Germinal center (tissue), 1 donor: ENCODE data around the gene HOXD10.

Experiments used
- DNase-seq: peaks from one replicate; pipeline ENCODE4 v3.0.0; 2012; ENCODE audit warnings: mixed read lengths, low spot score

Gene HOXD10

DNA sequence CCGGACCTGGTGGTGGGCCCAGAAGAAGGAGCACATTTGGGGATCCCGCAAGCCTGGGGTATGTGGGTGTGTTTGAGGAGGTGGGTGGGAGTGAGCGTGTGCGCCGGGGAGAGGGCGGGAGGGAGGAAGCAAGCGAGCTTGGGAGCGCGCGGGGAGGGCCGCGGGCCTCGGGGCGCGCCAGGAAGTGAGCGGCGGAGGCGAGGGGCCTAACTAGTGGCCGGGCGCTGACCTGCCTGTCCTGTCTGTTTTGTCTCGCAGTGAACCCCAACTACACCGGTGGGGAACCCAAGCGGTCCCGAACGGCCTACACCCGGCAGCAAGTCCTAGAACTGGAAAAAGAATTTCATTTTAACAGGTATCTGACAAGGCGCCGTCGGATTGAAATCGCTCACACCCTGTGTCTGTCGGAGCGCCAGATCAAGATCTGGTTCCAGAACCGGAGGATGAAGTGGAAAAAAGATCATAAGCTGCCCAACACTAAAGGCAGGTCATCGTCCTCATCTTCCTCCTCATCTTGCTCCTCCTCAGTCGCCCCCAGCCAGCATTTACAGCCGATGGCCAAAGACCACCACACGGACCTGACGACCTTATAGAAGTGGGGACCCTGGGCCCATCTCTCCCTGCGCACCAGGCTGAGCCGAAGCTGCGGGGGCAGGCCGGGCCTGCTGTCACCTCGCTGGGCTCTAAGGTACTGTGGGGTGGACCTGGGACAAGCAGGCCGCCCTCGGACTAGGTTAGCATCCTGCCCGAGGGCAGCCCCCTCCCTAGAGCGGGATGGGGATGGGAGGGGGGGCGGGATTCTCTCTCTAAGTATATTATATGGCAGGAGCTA, 36.0 kb downstream of the HOXD10 start:
- no peak for DNase-seq

GRCh38 chr2:176154576-176155252, 38.1 kb downstream of the HOXD10 start:
- DNase-seq: no peak

DNA sequence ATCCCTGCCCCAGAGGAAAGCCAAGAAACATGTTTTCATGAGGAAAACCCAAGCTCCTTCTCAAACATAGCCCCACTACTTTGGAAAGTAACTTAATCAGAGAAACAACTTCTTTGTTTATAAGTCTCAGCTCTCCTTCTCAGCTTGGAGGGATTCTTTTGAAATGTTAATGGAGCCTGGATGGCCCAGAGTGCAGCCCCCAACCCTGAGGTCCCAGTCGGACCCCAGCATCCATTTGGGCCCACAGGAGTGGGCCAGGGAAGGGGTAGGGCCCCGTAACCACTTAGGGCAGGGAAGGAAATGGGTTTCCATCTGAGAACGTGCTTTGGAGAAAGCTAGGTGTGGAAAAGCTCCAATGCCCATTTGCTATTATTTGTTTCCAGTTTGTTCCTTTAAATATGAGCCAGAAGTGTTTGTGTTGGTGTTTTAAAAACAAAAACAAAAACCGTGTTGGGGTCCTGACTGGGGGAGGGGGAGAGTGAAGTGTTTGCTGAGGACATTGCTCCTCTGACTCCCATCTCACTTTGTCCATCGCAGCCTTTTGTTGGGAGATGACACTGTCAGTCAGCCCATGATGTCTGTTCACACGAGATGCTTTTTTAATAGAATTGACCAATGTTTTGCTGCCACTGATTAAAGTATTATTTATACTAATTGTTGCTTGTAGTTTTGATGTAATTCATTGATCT, 38.9 kb downstream of the HOXD10 start:
- DNase-seq: no peak

- DNase-seq: no peak
Measured at GRCh38 chr2:176156301-176156806, 39.8 kb downstream of the HOXD10 start.

- no peak for DNase-seq
Measured at GRCh38 chr2:176156807-176157498, 40.4 kb downstream of the HOXD10 start, which contains the start of gene HOXD3. TSS of gene HOXD3 (plus strand) at chr2:176157307. CDS start at chr2:176169115, 11,808 bp downstream.

GRCh38 chr2:176157499-176158185, 41.1 kb downstream of the HOXD10 start:
- no peak for DNase-seq

DNA sequence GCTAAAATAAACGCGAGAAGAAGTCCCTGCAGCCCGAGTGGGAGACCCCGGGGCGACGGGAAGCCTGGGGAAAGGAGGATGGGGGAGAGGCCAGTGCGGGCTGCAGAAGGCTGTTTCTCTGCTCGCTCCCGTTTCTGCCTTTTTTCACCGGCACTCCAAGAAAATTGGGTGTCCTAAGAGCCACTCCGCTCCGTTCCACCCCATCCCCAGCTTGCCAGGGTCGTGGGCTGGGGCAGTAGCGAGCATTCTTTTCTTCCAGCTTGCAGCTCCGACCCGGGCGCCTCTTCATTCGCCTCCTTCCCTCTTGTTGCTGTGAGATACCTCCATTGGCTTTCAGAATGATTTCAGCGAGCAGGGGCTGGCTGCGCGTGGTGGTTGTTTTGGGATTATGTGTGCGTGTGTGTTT, 41.6 kb downstream of the HOXD10 start:
- no peak for DNase-seq

DNA sequence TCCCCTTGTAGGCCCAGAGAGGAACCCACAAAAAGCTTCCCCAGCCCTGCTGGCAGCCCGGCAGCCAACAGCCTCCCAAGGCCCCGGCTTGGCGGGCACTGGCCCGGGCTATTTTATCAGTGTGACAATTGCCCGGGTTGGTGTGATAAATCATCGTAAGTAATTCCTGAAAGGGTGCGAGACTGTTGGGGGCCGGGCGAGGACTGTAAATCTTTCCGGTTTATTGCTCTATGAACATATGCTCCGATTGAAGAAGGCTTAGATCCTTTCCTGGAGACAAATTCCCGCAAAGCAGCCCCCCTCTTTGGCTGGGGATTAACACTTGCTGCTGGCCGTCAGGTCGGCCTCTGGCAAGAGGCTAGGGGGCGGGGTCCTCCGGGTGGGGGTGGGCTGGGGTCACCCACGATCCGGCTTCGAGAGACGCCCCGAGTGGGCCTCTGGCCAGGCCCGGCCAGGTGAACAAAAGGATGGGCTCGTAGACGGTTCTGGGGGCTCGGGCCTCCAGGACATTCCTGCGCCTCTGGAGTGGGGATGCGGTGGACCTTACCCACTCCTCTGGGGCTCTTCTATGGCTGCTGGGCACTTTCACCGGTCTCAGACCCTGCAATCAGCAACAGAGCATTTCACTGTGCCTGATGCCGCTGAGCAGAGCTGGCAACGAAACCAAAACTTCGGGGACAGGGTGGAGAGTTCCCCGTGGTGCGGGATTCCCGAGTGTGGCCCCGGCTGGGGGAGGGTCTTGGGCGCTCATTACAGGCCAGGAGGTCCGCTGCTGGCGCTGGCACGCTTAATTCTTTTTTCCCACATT, 42.5 kb downstream of the HOXD10 start:
- no peak for DNase-seq

DNA sequence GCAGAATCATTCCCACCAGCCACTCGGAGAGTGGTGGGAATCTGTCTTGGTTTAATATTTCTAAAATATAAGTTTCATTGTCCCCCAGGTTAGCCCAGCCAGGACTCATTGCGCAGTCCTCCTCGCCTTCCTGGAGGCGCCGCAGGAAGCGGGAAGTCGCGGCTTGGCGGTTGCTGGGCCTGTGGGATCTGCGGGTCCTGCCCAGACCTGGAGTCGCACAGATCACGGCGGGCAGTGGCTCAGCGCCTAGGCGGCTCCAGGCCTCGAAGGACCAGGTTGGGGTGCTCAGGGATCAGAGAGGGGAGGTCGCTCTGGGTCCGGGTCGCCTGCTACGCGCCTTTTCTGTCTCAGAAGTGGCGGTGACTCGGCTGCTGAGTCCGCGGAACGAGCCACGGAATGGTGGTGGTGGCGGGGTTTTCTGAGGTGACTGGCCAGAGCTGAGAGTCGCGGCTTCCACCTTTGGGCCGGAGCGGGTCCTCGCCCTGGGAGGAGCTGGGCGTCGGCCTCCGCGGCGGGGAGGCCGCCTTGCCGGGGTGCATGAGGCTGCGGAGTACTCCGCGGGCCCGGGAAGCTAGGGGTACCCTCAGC, 43.2 kb downstream of the HOXD10 start:
- DNase-seq: no peak

DNA sequence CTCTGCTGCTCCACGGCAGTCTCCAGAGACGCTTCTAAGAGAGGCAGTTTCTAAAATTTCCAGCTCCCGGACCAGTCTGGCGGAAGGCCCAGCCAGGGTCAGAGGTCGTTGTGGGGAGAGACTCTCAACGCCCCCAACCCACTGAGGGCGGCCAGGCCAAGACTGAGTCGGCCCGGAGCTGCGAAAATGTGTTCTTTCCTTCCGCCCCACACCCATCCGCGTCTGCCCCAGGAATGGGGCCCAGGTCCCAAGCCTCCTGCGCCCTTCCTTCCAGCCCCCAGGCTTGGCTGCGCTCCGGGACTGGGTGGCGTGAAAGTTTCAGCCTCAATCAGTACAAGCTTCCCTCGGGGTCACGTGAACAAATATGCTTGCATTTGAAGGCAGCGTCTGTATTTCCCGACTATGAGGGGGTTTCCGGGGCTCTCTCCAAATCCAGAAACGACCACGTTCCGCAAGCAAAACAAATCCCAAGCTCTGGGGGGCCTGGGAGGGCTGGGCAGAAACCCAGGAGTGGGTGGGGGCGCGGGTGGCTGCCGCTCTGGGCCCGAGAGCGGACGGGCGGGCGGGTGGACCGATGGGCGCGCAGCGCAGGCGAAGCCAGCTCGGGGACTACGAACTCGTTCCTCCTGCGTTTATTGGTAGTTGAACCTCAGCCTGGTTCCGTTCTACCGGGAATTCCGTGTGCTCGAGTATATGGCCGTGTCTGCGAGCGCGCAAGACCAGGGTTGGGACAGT, 43.8 kb downstream of the HOXD10 start:
- DNase-seq: no peak

DNA sequence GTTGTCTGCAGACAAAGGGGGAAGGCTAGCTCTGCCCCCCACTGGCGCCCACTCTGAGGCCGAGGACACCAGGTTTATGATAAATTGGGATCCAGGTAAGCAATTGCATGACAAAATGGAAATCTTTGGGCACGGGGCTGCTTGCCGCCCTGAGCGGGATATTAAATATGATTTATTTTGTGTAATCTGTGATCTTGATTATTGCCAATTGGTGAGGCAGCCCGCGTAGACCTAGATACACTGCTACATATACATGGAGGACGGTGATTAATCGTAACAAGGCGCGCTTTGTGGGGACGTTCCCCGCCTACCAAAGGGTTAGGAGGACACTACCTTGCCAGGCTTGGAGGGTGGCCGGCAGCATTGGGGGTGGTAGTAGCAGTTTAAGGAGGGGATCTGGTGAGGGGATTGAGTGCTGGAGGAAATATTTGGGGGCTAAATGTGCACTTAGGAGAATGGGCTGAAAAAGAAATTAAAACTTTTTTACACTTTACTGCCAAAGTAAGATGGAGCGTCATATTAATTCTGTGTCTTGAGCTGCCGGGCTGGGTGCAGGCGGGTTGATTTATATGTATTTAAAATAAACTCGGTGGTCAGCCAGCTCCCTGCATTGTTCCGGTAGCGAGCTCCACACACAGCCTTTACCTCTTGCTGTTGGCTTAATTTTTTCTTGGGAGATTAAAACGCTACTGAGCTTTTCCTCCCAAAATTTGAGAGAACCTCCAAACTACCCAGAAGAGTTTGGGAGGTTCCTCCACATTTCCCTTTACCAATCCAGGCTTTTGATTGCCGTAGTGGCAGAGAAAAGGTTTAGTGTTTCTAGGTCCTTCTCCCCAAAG, 44.6 kb downstream of the HOXD10 start:
- DNase-seq: no peak

DNA sequence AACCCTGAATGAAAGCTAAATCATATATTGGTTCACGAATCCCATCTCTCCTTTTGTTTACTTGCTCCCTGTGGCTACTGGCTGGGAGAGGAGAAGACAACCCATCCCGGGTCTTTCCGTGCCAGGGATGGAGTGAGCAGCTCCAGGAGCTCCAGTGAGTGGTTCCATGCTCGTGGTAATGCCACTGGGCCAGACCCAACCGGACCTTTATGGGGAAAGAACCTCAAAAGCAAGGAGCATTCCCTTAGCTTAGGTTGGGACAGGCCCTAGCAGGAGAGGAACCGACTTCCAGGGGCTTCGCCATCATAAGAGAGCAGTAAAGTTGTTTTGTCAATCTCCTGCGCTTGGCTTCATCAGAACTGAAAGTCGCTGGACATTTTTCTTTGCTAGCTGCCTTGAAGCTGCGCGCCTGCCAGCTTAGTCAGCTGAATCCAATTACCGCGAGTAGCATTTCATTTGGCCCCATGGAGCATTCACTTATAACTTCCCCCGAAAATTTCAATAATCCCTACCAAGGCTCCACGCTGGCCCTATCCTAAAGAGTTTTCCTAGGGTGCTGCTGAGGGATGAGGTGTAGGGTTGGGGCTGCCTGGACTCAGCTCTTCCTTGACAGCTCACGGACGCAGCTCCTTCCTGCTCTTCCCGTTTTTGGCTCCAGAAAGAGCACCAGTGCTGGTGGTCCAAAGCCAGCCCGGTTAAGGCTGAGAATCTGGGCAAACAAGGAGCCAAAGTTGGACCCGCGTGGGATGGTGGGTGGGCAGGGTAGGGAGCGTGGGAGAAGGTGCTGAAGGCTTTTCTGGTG, 45.4 kb downstream of the HOXD10 start:
- no peak for DNase-seq

- no peak for DNase-seq
Measured at GRCh38 chr2:176162911-176163671, 46.5 kb downstream of the HOXD10 start.

GRCh38 chr2:176163672-176164056, 47.1 kb downstream of the HOXD10 start:
- no peak for DNase-seq

DNA sequence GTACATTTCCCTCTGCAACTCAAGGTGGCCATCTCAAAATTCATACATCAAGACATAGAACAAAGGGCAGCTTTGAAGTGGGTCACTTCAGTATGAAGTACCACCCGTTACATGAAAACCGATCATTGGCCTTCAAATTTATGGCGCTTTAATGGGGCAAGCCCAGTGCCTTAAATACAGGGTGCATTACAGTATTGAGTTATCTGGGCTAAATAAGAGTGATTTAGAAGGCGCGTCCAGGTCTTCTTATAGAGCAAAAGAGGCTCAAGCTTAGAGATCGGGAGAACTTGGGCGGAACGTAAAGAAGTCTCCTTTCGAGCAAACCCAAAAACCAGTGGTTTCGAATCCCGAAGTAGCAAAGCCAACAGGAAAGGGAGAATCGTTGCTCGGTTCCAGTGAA, 47.6 kb downstream of the HOXD10 start:
- DNase-seq: no peak

GRCh38 chr2:176164611-176165369, 48.2 kb downstream of the HOXD10 start:
- DNase-seq: no peak
